Measurements from ENCODE around the gene RNPEPL1.

GRCh38 chr2:240567137-240567871, 980 bp upstream of the RNPEPL1 start:
- TF ChIP-seq ELF4 (IDR thresholded peaks at IDR 0.05), result no peak
- no peak for TF ChIP-seq ZNF384 (IDR thresholded peaks at IDR 0.05)
- no peak for TF ChIP-seq FOXK2 (IDR thresholded peaks at IDR 0.05)
- TF ChIP-seq BHLHE40 (IDR thresholded peaks at IDR 0.05; ENCODE audit: borderline replicate concordance), result no peak
- TF ChIP-seq L3MBTL2 (conservative IDR thresholded peaks at IDR 0.05), result no peak
- TF ChIP-seq FOXM1 (IDR thresholded peaks at IDR 0.05; ENCODE audit: borderline replicate concordance), result no peak
- no peak for TF ChIP-seq SP1 (IDR thresholded peaks at IDR 0.05)
- no peak for TF ChIP-seq LEF1 (IDR thresholded peaks at IDR 0.05; ENCODE audit: borderline replicate concordance)
- TF ChIP-seq ARNT (IDR thresholded peaks at IDR 0.05), result no peak
- no peak for TF ChIP-seq FOXA1 (IDR thresholded peaks at IDR 0.05)
- TF ChIP-seq NFRKB (IDR thresholded peaks at IDR 0.05), result no peak
- TF ChIP-seq SUZ12 (IDR thresholded peaks at IDR 0.05), result no peak
- TF ChIP-seq CTBP1 (IDR thresholded peaks at IDR 0.05; ENCODE audit: borderline replicate concordance), result no peak
- no peak for TF ChIP-seq TARDBP (IDR thresholded peaks at IDR 0.05)
